Brain microvascular endothelial cell (primary cell): ENCODE measurements around the gene MLKL.

ENCODE experiments used
- DNase-seq: peaks from one replicate; pipeline ENCODE4 v3.0.0-alpha.2; 2020
- H3K27ac ChIP-seq: fragments of 250-450 bp; sonication (Bioruptor Pico); 2 replicates; pipeline ENCODE4 v1.5.1; 2020; ENCODE audit warnings: mild to moderate bottlenecking, moderate library complexity
- H3K27me3 ChIP-seq: fragments of 250-450 bp; sonication (Bioruptor Pico); replicated peaks from 2 replicates; pipeline ENCODE4 v1.5.1; 2020; ENCODE audit warnings: mild to moderate bottlenecking
- H3K36me3 ChIP-seq: fragments of 250-450 bp; sonication (Bioruptor Pico); replicated peaks from 2 replicates; pipeline ENCODE4 v1.5.1; 2020; ENCODE audit warnings: mild to moderate bottlenecking
- H3K4me3 ChIP-seq: 2 replicates; pipeline ENCODE4 v1.5.1; 2011; ENCODE audit warnings: low read depth, mild to moderate bottlenecking, control low read depth, low read length, moderate library complexity
- in situ Hi-C: cut with HindIII; loops from 2 replicates; pipeline ENCODE4 v1.10.0; 2017; ENCODE audit warnings: low sequenced_read_pairs, low pct_ligation_motif_present
- TF ChIP-seq, protein P1 (sequence below): IDR thresholded peaks from 2 replicates; pipeline ENCODE4 v1.5.1; 2011; ENCODE audit warnings: low read depth, mild to moderate bottlenecking, moderate library complexity, low read length, control low read depth, inconsistent platforms; ENCODE audit errors: missing control alignments

The MLKL gene

DNA sequence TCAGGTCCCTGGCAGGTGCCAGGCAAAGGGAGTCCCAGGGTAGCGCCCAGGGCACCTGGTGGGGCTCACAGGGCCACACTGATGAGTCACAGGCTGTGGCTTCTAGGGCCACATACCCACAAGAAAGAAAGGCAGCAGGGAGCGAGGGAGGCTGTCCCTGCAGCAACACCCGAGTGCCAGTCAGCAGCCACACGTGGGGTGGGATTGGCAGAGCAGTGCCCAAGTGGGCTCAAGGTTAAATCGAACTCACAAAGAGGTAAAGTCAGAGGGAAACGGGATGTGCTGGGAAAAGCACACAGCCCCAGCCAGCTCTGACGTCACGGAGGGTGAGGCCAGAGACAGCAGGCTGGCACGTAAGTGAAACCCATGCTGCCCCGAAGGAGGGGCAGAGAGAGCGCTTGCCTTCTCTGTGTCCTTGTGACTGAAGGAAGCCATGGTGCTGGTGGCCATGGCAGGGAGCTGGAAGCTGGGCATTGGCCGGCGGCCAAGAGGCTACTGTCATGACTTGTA, 40.2 kb upstream of the MLKL start:
- H3K4me3 ChIP-seq: no peak overlapping the region
- in situ Hi-C loops: no loop called here
- no peak overlapping the region for H3K27ac ChIP-seq
- TF ChIP-seq, protein P1, sequence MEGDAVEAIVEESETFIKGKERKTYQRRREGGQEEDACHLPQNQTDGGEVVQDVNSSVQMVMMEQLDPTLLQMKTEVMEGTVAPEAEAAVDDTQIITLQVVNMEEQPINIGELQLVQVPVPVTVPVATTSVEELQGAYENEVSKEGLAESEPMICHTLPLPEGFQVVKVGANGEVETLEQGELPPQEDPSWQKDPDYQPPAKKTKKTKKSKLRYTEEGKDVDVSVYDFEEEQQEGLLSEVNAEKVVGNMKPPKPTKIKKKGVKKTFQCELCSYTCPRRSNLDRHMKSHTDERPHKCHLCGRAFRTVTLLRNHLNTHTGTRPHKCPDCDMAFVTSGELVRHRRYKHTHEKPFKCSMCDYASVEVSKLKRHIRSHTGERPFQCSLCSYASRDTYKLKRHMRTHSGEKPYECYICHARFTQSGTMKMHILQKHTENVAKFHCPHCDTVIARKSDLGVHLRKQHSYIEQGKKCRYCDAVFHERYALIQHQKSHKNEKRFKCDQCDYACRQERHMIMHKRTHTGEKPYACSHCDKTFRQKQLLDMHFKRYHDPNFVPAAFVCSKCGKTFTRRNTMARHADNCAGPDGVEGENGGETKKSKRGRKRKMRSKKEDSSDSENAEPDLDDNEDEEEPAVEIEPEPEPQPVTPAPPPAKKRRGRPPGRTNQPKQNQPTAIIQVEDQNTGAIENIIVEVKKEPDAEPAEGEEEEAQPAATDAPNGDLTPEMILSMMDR: no peak
- H3K36me3 ChIP-seq: no peaks in the 10 kb centered on the region
- no peaks in the 10 kb centered on the region for H3K27me3 ChIP-seq
- no peak for DNase-seq

DNA sequence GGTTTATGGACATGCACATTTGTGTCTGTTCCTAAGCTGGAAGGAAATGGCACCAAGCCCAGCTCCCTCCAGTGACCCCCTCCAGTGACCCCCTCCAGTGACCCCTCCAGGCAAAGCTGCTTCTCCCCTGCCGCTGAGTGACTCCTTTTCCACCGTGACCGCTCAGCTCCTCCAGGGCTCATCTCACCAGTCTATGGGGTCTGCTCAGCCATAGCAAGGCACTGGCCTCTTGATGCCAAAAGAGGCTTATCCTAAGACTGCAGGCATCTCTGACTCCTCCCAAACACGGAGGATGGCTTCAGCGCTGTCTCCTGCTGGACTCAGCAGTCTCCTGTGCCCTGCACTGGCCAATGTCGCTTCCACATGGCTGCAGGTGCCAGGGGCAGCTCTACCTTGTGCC, 38.6 kb upstream of the MLKL start:
- Histone ChIP-seq H3K27ac (no peak overlapping the region), H3K4me3 (no peak overlapping the region), H3K27me3 (no peaks in the 10 kb centered on the region), H3K36me3 (no peaks in the 10 kb centered on the region)
- DNase-seq: no peak
- TF ChIP-seq, protein P1: no peak
- in situ Hi-C loops: no loop called here

DNA sequence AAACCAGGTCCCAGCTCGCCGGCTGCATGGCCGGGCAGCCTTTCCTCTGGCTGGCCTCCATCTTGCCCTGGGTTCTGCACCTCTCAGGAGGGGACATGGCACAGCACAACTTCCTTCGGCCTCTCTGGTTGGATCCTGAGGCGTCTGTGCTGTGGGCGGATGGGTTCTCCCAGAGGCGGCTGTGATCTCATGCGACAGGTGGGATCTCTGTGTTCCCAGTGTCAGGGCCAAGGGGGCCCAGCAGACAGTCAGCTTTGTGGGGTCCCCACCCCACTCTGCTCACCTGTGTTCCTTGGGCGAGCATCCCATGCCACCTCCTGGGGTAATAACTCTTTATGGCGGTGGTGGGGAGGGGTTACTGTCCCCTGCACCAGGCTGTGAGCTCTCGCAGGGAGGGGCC, 38.2 kb upstream of the MLKL start:
- H3K36me3 ChIP-seq: no peaks in the 10 kb centered on the region
- in situ Hi-C loops: no loop called here
- no peak for DNase-seq
- no peak overlapping the region for H3K27ac ChIP-seq
- H3K27me3 ChIP-seq: no peaks in the 10 kb centered on the region
- TF ChIP-seq, protein P1: no peak
- H3K4me3 ChIP-seq: no peak overlapping the region

- Histone ChIP-seq H3K27ac (no peak overlapping the region), H3K4me3 (no peak overlapping the region), H3K36me3 (no peaks in the 10 kb centered on the region), H3K27me3 (no peaks in the 10 kb centered on the region)
- in situ Hi-C loops: no loop called here
- TF ChIP-seq, protein P1: no peak
- DNase-seq: no peak
Measured at GRCh38 chr16:74738113-74738541, 37.5 kb upstream of the MLKL start.

GRCh38 chr16:74737521-74737920, 36.9 kb upstream of the MLKL start:
- no peaks in the 10 kb centered on the region for H3K36me3 ChIP-seq
- no peak for DNase-seq
- H3K4me3 ChIP-seq: no peak overlapping the region
- H3K27me3 ChIP-seq: no peaks in the 10 kb centered on the region
- in situ Hi-C loops: no loop called here
- TF ChIP-seq, protein P1: no peak
- no peak overlapping the region for H3K27ac ChIP-seq

DNA sequence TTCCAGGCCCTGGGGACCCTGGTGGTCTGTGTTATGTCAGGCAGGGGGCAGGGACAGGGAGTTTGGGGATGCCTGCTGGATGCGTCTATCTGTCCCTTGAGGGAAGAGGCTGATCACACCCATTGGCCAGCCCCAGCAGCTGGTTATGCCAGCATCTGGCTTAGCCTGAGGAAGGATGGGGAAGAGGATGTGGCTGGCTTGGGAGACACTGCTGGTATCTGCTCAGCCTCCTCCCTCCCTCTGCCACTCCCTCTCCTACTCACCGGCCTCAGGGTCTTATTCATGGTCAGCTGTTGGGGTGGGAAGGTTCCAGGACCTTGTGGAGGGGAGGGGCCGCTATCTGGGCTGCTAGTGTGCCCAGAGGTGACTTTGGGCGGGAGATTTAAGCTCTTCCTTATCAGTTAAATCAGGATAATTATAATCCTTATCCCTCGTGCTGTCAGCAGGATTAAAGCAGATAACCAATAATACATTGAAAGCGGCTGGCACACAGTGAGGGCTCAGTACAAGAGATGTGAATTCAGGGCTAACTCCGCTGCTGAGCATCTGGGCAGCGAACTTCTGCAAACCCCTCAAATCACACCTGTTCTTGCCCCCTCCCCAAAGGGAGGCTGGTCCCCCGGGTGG, 36.0 kb upstream of the MLKL start:
- H3K27ac ChIP-seq: no peak overlapping the region
- no peak for DNase-seq
- no peaks in the 10 kb centered on the region for H3K36me3 ChIP-seq
- in situ Hi-C loops: no loop called here
- no peak overlapping the region for H3K4me3 ChIP-seq
- TF ChIP-seq, protein P1: no peak
- H3K27me3 ChIP-seq: no peaks in the 10 kb centered on the region
